ENCODE results near the gene PPP2R3B.

- no peak for TF ChIP-seq RAD21 (IDR thresholded peaks at IDR 0.05; ENCODE audit: low read depth)
- no peak for TF ChIP-seq ZBTB7A (IDR thresholded peaks at IDR 0.05; ENCODE audit: low read depth)
- no peak for TF ChIP-seq CREB1 (IDR thresholded peaks at IDR 0.05; ENCODE audit: low read depth)
- no peak for TF ChIP-seq CEBPB (IDR thresholded peaks at IDR 0.05)
- TF ChIP-seq FOXM1 (IDR thresholded peaks at IDR 0.05; ENCODE audit: borderline replicate concordance, low read depth) = no peak
These were observed 47.8 kb downstream of the PPP2R3B start for GRCh38 chrX:338836-339400.
